Activated CD8-positive, alpha-beta memory T cell treated with anti-CD3 and anti-CD28 coated beads for 36 hours (primary cell): ENCODE data around the gene EPAS1. TPM values are rescaled to one million over a fixed set of nuclear protein-coding genes. Genes with fewer than 3 reads are reported as not detected.
"Not testable (repeated sequence)": the region's sequence is repeated elsewhere in the genome, so short reads cannot be mapped to it uniquely, and the experiment has no call there.

Experiments used
- CTCF ChIA-PET: fragments of 350-600 bp; sonication (Branson Sonifier 250); formaldehyde crosslinking; loops from one replicate; lab custom pipeline; 2021; ENCODE audit warnings: antibody characterized with exemption; lab: Charles Lee
- POLR2A ChIA-PET: fragments of 350-600 bp; sonication (Branson Sonifier 250); formaldehyde crosslinking; loops from one replicate; lab custom pipeline; 2021; ENCODE audit warnings: antibody characterized with exemption; lab: Charles Lee
- total RNA-seq, 2 experiments: library from RNA; stranded (reverse); gene quantifications; one replicate each; pipeline ENCODE4 v1.2.3, GENCODE V29; 2021

The EPAS1 gene
- total RNA-seq, 2 experiments from 2014 or later: 6.8 to 7.0 TPM

DNA sequence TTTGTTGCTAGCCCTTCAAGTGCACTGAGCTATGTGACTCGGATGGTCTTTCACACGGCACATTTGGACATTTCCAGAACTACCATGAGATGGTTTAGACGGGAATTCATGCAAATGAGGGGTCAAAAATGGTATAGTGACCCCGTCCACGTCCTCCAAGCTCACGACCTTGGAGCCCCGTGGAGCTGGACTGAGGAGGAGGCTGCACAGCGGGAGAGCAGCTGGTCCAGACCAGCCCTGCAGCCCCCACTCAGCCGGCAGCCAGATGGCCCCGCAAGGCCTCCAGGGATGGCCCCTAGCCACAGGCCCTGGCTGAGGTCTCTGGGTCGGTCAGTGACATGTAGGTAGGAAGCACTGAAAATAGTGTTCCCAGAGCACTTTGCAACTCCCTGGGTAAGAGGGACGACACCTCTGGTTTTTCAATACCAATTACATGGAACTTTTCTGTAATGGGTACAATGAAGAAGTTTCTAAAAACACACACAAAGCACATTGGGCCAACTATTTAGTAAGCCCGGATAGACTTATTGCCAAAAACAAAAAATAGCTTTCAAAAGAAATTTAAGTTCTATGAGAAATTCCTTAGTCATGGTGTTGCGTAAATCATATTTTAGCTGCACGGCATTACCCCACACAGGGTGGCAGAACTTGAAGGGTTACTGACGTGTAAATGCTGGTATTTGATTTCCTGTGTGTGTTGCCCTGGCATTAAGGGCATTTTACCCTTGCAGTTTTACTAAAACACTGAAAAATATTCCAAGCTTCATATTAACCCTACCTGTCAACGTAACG lies 88.8 kb downstream of the EPAS1 start:
- ChIA-PET POLR2A (no interaction called here), CTCF (no interaction called here)

DNA sequence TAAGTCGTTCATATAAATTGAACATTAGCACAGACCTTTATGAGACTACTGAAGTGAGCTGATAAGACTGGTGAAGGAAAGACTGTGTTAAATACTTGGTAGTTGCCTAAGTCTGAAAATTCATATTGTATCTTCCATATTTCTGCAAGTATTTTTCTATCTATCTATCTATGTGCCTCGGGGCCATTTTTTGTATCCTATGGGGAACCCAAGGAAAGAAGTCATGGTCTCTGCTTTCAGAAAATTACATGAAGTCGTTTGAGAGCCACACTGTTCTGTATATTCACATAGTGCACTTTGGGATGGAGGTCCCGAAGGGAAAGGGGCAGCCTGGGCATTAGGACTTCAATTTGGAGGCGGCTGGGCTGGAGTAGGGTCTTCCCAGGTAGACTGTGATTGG lies 89.6 kb downstream of the EPAS1 start:
- CTCF ChIA-PET: no interaction called here
- POLR2A ChIA-PET: no interaction called here

DNA sequence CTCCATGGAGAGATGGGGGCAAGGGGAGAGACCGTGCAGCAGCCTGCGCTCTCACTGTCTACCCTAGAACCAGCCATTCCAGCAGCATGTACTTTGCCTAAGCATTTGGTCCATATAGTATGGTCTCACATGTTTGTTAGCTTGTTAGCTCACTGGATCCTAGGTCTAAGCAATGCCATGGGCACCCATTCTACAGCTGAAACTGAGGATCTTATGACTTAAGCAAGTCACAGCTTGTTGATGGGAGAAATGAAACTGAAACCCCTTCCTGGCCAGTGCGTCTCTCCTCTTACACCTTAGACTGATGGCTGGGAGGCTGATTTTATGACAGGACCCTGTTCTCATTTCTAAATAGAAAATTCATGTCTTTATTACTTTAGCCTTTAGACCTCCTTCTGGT lies 90.1 kb downstream of the EPAS1 start:
- ChIA-PET CTCF (no interaction called here), POLR2A (no interaction called here)

DNA sequence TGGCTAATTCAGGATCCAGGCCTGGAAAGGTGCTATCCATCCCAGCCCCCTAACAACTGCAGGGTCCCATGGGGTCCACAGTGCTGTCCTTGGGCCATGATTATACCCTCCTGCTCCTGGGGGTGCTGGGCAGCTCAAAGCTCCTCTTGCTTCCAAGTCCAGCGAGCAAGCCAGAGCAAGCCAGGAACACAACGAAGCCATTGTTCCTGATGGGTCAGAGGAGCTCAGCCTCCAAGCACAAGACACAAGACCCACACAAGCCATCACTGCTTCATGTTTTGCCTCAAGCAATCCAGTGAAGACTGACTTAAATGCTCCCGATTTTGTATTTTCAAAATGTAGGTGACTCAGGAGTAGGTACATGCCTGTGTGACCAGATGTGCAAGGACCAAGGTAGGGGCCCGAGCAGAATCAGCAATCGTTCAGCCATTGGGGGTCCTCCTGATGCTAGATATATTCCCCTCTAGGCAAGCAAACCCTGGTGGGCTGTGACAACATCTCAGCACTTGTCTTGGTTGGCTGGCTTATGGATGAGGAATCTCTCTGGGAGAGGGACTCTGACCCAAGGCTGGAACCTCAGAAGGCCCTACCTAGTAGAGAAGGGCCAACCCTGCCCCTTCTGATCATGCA lies 90.8 kb downstream of the EPAS1 start:
- ChIA-PET POLR2A (no interaction called here), CTCF (no interaction called here)

- POLR2A ChIA-PET: interaction anchor here (0.6 kb wide), 1 partner anchor 1916 kb away, joined by 3 read pairs; no protein-coding TSS in a partner anchor
- CTCF ChIA-PET: no interaction called here
Measured at GRCh38 chr2:46388881-46389280, 91.7 kb downstream of the EPAS1 start.

GRCh38 chr2:46389417-46389916 lies 92.3 kb downstream of the EPAS1 start:
- ChIA-PET POLR2A (interaction anchor here (0.6 kb wide), 1 partner anchor 1916 kb away, joined by 3 read pairs; no protein-coding TSS in a partner anchor), CTCF (no interaction called here)

- CTCF ChIA-PET: no interaction called here
Measured at GRCh38 chr2:46390036-46390435, 92.8 kb downstream of the EPAS1 start.

DNA sequence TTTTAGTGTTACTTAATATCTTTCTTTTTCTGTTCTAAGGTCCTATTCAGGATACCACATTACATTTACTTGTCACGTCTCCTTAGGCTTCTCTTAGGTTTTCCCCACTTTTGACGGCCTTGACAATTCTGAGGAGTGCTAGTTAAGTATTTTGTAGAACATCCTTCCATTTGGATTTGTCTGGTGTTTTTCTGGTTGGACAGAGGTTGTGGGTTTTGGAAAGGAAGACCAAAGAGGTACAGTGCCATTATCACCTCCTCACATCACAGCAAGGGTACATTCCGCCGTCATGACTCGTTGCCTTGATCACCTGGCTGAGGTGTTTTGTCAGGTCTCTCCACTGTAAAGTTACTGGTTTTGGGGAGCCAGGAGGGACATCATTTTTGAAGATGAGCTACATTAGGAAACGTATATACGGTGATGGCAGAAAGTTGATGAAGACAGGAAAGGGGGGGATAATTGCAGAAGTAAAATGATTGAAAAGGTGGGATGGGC lies 93.7 kb downstream of the EPAS1 start:
- ChIA-PET POLR2A (no interaction called here), CTCF (no interaction called here)

More at GRCh38 chr2:46390036-46390435, 92.8 kb downstream of the EPAS1 start:
- POLR2A ChIA-PET: no interaction called here

DNA sequence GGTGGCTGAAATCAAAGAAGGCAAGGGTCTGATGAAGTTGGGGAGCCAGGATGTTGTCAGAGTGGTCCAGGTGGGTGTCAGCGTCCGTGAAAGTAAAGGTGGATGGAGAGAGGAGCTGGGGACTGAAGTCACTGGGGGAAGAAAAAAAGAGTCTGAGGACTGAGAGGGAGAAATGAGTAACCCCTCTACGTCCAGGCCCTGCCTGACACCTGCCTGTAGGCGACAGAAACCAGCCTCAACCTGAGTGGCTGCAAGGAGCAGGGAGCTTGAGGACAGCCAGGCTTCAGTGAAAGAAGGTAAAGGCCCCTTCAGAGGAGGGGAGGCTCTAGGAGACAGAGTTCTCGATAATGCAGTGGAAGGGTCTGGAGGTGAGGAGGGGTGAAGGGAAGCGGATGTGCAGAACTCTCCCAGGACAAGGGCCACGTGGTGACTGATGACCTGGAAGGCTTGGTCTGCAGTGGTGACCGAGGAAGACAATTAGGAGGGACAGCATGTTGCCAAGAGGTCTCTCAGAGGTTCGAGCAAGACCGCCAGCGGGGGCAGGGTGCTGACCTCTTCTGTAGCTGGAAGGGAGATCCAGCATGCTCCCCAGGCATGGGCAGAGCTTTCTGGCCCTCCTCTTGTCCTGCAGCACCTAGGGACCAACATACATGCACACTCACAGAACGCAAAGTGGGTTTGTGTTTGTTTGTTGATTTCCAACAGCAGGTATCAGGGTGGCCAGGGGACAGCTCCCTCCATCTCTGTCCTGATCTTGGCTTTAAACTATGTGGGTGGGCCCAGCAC lies 95.5 kb downstream of the EPAS1 start:
- ChIA-PET POLR2A (no interaction called here), CTCF (interaction anchor here (0.6 kb wide), 1 partner anchor 23 kb away, joined by 3 read pairs; no protein-coding TSS in a partner anchor)

GRCh38 chr2:46393347-46393820 lies 96.2 kb downstream of the EPAS1 start:
- ChIA-PET CTCF (no interaction called here), POLR2A (no interaction called here)

- POLR2A ChIA-PET: no interaction called here
- CTCF ChIA-PET: no interaction called here
Measured at GRCh38 chr2:46393865-46394264, 96.7 kb downstream of the EPAS1 start.

DNA sequence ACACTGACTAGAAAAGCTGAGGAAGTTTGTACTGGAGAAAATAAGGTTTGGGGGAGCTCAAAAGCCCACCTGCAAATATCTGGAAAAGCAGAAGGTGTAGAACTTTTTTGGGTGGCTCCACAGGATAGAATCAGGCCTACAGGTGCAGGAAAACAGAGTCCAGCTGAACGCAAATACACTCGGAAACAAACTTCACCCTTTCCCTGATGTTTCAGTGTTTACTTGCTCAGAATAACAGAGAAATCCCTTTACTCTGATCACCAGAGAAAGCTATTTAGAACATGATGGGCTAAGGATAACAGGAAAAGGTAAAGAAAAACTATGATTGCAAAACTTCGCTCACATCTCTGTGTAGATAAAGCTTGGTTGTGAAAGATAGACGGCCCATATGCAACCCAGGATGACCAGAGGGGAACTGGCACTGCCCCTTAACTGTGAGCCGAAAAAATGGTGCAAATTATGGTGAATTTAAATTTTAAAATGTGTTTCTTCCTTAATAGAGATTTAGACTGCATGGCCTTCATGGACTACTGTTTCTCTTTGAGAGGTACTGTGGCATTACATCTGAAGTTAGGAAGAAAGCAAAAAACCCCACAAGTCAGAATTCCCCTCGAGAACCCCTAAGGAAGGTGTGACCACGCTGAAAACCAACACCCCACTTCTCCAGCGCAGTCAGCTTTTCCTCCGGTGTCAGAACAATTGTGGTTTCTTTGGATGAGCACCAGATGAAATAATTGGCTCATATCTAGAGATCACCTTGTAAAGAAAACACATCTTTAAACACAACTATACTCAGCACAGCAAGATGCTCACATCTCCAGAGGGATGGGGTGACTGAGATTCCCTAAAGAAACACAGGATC lies 97.7 kb downstream of the EPAS1 start:
- CTCF ChIA-PET: no interaction called here
- POLR2A ChIA-PET: no interaction called here

DNA sequence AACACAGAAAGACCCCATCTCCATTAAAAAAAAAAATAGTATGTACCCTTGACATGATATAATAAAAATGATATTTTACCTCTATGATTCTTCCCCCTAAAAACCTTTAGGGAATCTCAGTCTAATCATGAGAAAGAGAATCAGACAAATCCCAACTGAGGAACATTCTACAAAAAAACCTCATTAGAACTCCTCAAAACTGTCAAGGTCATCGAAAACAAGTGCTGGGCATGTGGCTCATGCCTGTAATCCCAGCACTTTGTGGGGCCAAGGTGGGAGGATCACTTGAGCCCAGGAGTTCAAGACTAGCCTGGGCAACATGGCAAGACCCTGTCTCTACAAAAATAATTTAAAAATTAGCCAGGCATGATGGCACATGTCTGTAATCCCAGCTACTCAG lies 98.5 kb downstream of the EPAS1 start:
- CTCF ChIA-PET: not testable (repeated sequence)

GRCh38 chr2:46400016-46400415 lies 102.8 kb downstream of the EPAS1 start:
- ChIA-PET CTCF (no interaction called here), POLR2A (no interaction called here)

More for the DNA sequence above, 98.5 kb downstream of the EPAS1 start:
- POLR2A ChIA-PET: not testable (repeated sequence)

DNA sequence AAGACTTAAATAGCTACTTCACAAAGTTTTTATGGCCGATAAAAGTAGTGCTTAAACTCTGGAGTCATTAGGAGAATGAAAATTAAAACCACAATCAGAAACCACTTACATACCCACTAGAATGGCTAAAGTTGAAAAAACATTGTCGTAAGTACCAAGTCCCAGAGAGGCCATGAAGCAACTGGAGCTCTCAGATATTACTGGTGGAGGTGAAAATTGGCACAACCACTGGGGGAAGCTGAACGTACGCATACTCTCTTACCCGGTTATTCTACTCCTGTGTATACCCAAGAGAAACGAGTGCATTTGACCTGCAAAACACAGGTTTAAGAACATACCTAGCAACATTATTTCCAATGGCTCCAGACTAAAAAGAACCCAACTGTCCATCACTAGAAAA lies 105.7 kb downstream of the EPAS1 start:
- POLR2A ChIA-PET: no interaction called here
- CTCF ChIA-PET: no interaction called here

DNA sequence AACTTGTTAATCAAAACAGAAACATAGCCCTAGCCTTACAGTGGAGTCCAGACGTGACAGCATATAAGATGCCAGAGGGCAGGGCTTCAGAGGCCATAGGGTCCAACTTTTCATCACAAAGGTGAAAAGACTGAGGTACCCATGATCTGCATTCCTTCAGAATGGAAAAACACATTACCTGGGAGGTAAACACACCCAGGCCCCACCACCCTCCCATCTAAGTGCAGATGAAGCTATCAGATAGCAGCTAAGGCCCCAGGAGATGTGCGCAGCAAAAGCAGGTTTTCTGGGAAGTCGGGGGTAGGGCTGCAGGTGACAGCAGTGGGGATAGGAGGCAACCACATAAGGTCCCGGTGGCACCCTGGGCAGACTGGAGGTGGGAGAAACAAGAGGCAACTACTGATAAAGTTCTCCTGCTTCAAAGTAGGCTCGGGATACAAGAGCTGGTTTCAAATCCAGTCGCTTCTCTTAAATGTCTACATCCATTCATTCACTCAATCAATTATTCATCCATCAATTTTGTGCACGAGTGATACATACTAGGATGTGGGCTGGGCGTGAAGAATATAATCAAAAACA lies 107.1 kb downstream of the EPAS1 start:
- ChIA-PET CTCF (no interaction called here), POLR2A (no interaction called here)

DNA sequence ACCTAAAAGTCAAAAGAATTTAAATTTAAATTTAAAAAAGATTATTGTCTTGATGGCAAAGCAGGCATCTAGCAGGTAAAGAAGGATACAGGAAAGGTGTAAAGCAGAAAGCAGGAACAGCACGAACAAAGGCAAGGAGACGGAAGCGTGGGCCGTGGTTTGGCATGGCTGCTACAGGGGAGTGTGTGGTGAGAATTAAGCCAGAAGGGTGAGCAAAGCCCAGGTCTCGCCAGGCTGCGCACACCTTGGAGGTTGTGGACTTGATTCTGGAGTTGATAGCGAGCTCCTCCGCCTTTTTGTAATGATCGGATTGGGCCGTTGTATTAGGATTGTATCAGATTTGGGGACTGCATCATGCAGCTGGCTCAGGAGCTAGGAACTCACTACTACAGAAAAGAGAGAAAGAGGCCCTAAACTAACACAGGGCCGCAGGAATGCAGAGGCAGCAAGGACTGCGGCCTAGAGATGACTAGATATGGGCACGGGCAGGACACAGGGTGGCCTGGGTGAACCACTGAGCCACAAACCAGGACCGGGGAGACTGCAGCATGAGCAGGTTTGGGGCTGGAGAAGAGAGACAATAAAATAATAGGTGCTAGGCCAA lies 110.7 kb downstream of the EPAS1 start:
- POLR2A ChIA-PET: no interaction called here
- CTCF ChIA-PET: no interaction called here

DNA sequence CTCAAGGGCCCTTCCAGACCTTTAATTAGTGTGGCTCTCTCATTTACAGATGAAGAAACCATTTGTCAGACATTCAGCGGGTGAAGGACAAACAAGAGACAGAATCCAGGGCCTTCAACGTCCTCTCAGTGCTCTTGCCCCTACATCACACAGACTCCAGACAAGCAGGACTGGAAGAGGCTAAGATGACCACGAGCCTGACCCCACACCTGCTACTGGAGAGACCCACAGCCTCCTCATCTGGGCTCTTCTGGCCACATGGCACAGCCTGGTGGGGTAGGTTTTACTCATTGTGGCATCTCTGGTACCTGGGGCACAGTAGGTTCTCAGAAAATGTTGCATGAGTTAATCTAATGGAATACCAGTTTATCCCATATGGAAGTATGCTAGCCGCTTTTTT lies 112.5 kb downstream of the EPAS1 start:
- CTCF ChIA-PET: no interaction called here
- POLR2A ChIA-PET: no interaction called here
